H9 (cell line): ENCODE data around the gene UBE2J1. TPM values are rescaled to one million over a fixed set of nuclear protein-coding genes. Genes with fewer than 3 reads are reported as not detected.

Experiments
- DNase-seq: peaks from one replicate; pipeline ENCODE4 v3.0.0-alpha.2; 2017
- H2AFZ ChIP-seq: one replicate; pipeline ENCODE4 v1.6.1; 2013; ENCODE audit warnings: mild to moderate bottlenecking, low read length, control low read depth, moderate library complexity
- H2AK5ac ChIP-seq: 2 replicates; pipeline ENCODE4 v1.6.1; 2013; ENCODE audit warnings: low read length, control low read depth, mixed read lengths; ENCODE audit not compliant: insufficient read length
- H2BK120ac ChIP-seq: one replicate; pipeline ENCODE4 v1.6.1; 2013; ENCODE audit warnings: low read depth, mild to moderate bottlenecking, low read length, control low read depth, inconsistent platforms; ENCODE audit not compliant: poor library complexity, severe bottlenecking
- H2BK12ac ChIP-seq: 2 replicates; pipeline ENCODE4 v1.6.1; 2013; ENCODE audit warnings: low read length, control low read depth, mixed read lengths, low read depth; ENCODE audit not compliant: insufficient read length
- H2BK15ac ChIP-seq: 2 replicates; pipeline ENCODE4 v1.6.1; 2013; ENCODE audit warnings: low read depth, low read length, control low read depth
- H2BK20ac ChIP-seq: one replicate; pipeline ENCODE4 v1.6.1; 2013; ENCODE audit warnings: low read depth, mild to moderate bottlenecking, low read length, control low read depth, inconsistent platforms; ENCODE audit not compliant: poor library complexity, severe bottlenecking
- H2BK5ac ChIP-seq: 2 replicates; pipeline ENCODE4 v1.6.1; 2013; ENCODE audit warnings: low read length, control low read depth, mixed read lengths; ENCODE audit not compliant: insufficient read length
- H3K14ac ChIP-seq: 2 replicates; pipeline ENCODE4 v1.6.1; 2013; ENCODE audit warnings: low read length, control low read depth; ENCODE audit not compliant: insufficient read depth
- H3K18ac ChIP-seq: 2 replicates; pipeline ENCODE4 v1.6.1; 2013; ENCODE audit warnings: low read depth, mild to moderate bottlenecking, mixed read lengths, low read length, control low read depth; ENCODE audit not compliant: insufficient read length
- H3K23ac ChIP-seq: 2 replicates; pipeline ENCODE4 v1.6.1; 2013; ENCODE audit warnings: low read length, control low read depth, mixed read lengths, low read depth; ENCODE audit not compliant: insufficient read length
- H3K23me2 ChIP-seq: 2 replicates; pipeline ENCODE4 v1.6.1; 2013; ENCODE audit warnings: low read depth, mild to moderate bottlenecking, mixed read lengths, low read length, control low read depth; ENCODE audit not compliant: insufficient read length, poor library complexity, severe bottlenecking
- H3K27ac ChIP-seq: 2 replicates; pipeline ENCODE4 v1.5.1; 2013; ENCODE audit warnings: low read length, control low read depth, mixed read lengths, low read depth; ENCODE audit not compliant: insufficient read length
- H3K27me3 ChIP-seq: 2 replicates; pipeline ENCODE4 v1.6.1; 2013; ENCODE audit warnings: low read length, control low read depth, inconsistent platforms; ENCODE audit not compliant: insufficient read depth
- H3K4ac ChIP-seq: 2 replicates; pipeline ENCODE4 v1.6.1; 2013; ENCODE audit warnings: low read depth, mild to moderate bottlenecking, control low read depth, inconsistent platforms, low read length, moderate library complexity
- H3K4me1 ChIP-seq: 2 replicates; pipeline ENCODE4 v1.6.1; 2013; ENCODE audit warnings: low read length, control low read depth, inconsistent platforms; ENCODE audit not compliant: insufficient read depth
- H3K4me2 ChIP-seq: 2 replicates; pipeline ENCODE4 v1.6.1; 2013; ENCODE audit warnings: low read length, control low read depth, mixed read lengths; ENCODE audit not compliant: insufficient read length, insufficient read depth
- H3K56ac ChIP-seq: 2 replicates; pipeline ENCODE4 v1.6.1; 2013; ENCODE audit warnings: low read depth, mild to moderate bottlenecking, mixed read lengths, low read length, control low read depth; ENCODE audit not compliant: insufficient read length
- H3K79me1 ChIP-seq: 2 replicates; pipeline ENCODE4 v1.6.1; 2013; ENCODE audit warnings: low read depth, mild to moderate bottlenecking, moderate library complexity, low read length, control low read depth, inconsistent platforms; ENCODE audit not compliant: insufficient read depth, poor library complexity, severe bottlenecking
- H3K79me2 ChIP-seq: 2 replicates; pipeline ENCODE4 v1.6.1; 2013; ENCODE audit warnings: low read length, control low read depth, inconsistent platforms; ENCODE audit not compliant: insufficient read depth
- H3K9ac ChIP-seq: 2 replicates; pipeline ENCODE4 v1.6.1; 2013; ENCODE audit warnings: low read length, control low read depth, mixed read lengths; ENCODE audit not compliant: insufficient read length; ENCODE audit errors: extremely low read depth
- H3K9me3 ChIP-seq: one replicate; pipeline ENCODE4 v1.6.1; 2013; ENCODE audit warnings: low read depth, low read length, inconsistent platforms; ENCODE audit not compliant: control insufficient read depth
- H3T11ph ChIP-seq: one replicate; pipeline ENCODE4 v1.6.1; 2013; ENCODE audit warnings: mild to moderate bottlenecking, low read length, control low read depth, inconsistent platforms
- H4K20me1 ChIP-seq: one replicate; pipeline ENCODE4 v1.6.1; 2013; ENCODE audit not compliant: control insufficient read depth, insufficient read length, insufficient read depth
- H4K5ac ChIP-seq: 2 replicates; pipeline ENCODE4 v1.6.1; 2013; ENCODE audit warnings: low read depth, mild to moderate bottlenecking, mixed read lengths, low read length, control low read depth; ENCODE audit not compliant: insufficient read length
- H4K8ac ChIP-seq: replicated peaks from 2 replicates; pipeline ENCODE4 v1.6.1; 2013; ENCODE audit warnings: low read length, control low read depth, mixed read lengths, low read depth; ENCODE audit not compliant: insufficient read length
- H4K91ac ChIP-seq: 2 replicates; pipeline ENCODE4 v1.6.1; 2013; ENCODE audit warnings: low read depth, mild to moderate bottlenecking, moderate library complexity, mixed read lengths, low read length, control low read depth; ENCODE audit not compliant: insufficient read length
- H3K27ac Mint-ChIP-seq, 3 experiments: 2 replicates in 2 of 3; 3 replicates in 1 of 3; pipeline ENCODE4 v1.8.0; 2020 to 2021; ENCODE audit warnings: mixed read lengths in 3 of 3, mild to moderate bottlenecking in 1 of 3, moderate library complexity in 1 of 3
- H3K27me3 Mint-ChIP-seq: 2 replicates; pipeline ENCODE4 v1.8.0; 2021; ENCODE audit warnings: low read depth, mild to moderate bottlenecking, moderate library complexity, mixed read lengths
- H3K36me3 Mint-ChIP-seq, 3 experiments: 2 replicates in 2 of 3; 3 replicates in 1 of 3; pipeline ENCODE4 v1.8.0; 2020 to 2021; ENCODE audit warnings: low read depth in 3 of 3, mixed read lengths in 3 of 3; ENCODE audit not compliant: insufficient read depth in 1 of 3
- H3K4me1 Mint-ChIP-seq, 2 experiments: 2 replicates each; pipeline ENCODE4 v1.8.0; 2020; ENCODE audit warnings: mixed read lengths in 2 of 2
- H3K4me3 Mint-ChIP-seq, 2 experiments: 2 replicates in 1 of 2; 3 replicates in 1 of 2; pipeline ENCODE4 v1.8.0; 2020 to 2021; ENCODE audit warnings: mild to moderate bottlenecking in 2 of 2, mixed read lengths in 2 of 2, moderate library complexity in 1 of 2
- H3K9me3 Mint-ChIP-seq, 2 experiments: 2 replicates in 1 of 2; 3 replicates in 1 of 2; pipeline ENCODE4 v1.8.0; 2020; ENCODE audit warnings: mild to moderate bottlenecking in 2 of 2, mixed read lengths in 2 of 2, moderate library complexity in 1 of 2
- WGBS: extraction: QIAGEN DNeasy Blood & Tissue Kit; methylation state at CpG from one replicate; pipeline ENCODE4 v1.1.7; 2013; ENCODE audit warnings: missing lambda C conversion rate, low lambda C conversion rate, mixed read lengths; ENCODE audit not compliant: insufficient read length; ENCODE audit errors: extremely low coverage; 5-methylcytosine and 5-hydroxymethylcytosine counted together
- total RNA-seq: library from RNA; stranded (reverse); gene quantifications from 2 replicates; pipeline ENCODE4 v1.2.1, GENCODE V29; 2021
- TF ChIP-seq, protein P1 (sequence below): fragments of 200-600 bp; sonication (generic); conservative IDR thresholded peaks from 3 replicates; pipeline ENCODE4 v1.8.0; 2021; ENCODE audit warnings: antibody characterized with exemption, mild to moderate bottlenecking

The UBE2J1 gene
- total RNA-seq, 1 experiment from 2014 or later, result 13.1 TPM

- no peak overlapping the region for H4K5ac ChIP-seq
- H3K9ac ChIP-seq, result no peak overlapping the region
- H3K9me3 Mint-ChIP-seq, result no peaks in the 10 kb centered on the region; a peak in 2 of 5 replicates
- no peak overlapping the region for H3K56ac ChIP-seq
- no peak overlapping the region for H3K4ac ChIP-seq
- 0 out of 7 replicates have a peak, but pooled peaks cover 0 to 2% (median 0%) of the 10 kb centered on the region in 3 experiments for H3K36me3 Mint-ChIP-seq
- no peak overlapping the region for H2BK15ac ChIP-seq
- peaks cover 7% of the 10 kb centered on the region for H3K23me2 ChIP-seq
- H3K27me3 ChIP-seq, result no peaks in the 10 kb centered on the region
- no peak overlapping the region for H2AK5ac ChIP-seq
- no peak overlapping the region for H2AFZ ChIP-seq
- no peaks in the 10 kb centered on the region for H3K79me2 ChIP-seq
- H3K27ac ChIP-seq, result no peak overlapping the region
- no peaks in the 10 kb centered on the region for H3K9me3 ChIP-seq
- no peak for DNase-seq
- H2BK12ac ChIP-seq, result no peak overlapping the region
- H4K8ac ChIP-seq, result no peak overlapping the region
- H4K91ac ChIP-seq, result no peak overlapping the region
- no peak overlapping the region for H3K14ac ChIP-seq
- peaks cover 10% of the 10 kb centered on the region for H3K27me3 Mint-ChIP-seq
- no peak overlapping the region for H3K4me2 ChIP-seq
- peaks cover 18 to 23% of the 10 kb centered on the region in 2 experiments for H3K4me1 Mint-ChIP-seq
- no peak overlapping the region for H2BK20ac ChIP-seq
- H3K79me1 ChIP-seq, result no peaks in the 10 kb centered on the region
- TF ChIP-seq, protein P1, sequence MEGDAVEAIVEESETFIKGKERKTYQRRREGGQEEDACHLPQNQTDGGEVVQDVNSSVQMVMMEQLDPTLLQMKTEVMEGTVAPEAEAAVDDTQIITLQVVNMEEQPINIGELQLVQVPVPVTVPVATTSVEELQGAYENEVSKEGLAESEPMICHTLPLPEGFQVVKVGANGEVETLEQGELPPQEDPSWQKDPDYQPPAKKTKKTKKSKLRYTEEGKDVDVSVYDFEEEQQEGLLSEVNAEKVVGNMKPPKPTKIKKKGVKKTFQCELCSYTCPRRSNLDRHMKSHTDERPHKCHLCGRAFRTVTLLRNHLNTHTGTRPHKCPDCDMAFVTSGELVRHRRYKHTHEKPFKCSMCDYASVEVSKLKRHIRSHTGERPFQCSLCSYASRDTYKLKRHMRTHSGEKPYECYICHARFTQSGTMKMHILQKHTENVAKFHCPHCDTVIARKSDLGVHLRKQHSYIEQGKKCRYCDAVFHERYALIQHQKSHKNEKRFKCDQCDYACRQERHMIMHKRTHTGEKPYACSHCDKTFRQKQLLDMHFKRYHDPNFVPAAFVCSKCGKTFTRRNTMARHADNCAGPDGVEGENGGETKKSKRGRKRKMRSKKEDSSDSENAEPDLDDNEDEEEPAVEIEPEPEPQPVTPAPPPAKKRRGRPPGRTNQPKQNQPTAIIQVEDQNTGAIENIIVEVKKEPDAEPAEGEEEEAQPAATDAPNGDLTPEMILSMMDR, result no peak
- H3K27ac Mint-ChIP-seq, result no peak overlapping the region
- no peaks in the 10 kb centered on the region for H3K4me1 ChIP-seq
- H4K20me1 ChIP-seq, result no peaks in the 10 kb centered on the region
- WGBS, result no CpG with 5 or more reads among the region's 1 CpG
- H3K18ac ChIP-seq, result no peak overlapping the region
- H3T11ph ChIP-seq, result no peak overlapping the region
- H3K4me3 Mint-ChIP-seq, result no peak overlapping the region
- H2BK120ac ChIP-seq, result no peak overlapping the region
- no peak overlapping the region for H3K23ac ChIP-seq
- no peak overlapping the region for H2BK5ac ChIP-seq
Measured at GRCh38 chr6:89356642-89357170, 4.2 kb upstream of the UBE2J1 start.
